MM.1S (cell line): ENCODE data around the gene EBPL.

Experiments
- EZH2phosphoT487 ChIP-seq: fragments of 300-600 bp; sonication (generic); IDR thresholded peaks from 2 replicates; pipeline ENCODE4 v1.6.1; 2018; ENCODE audit warnings: antibody characterized with exemption, low read length
- TF ChIP-seq, protein P1 (sequence below): fragments of 300-600 bp; sonication (generic); IDR thresholded peaks from 2 replicates; pipeline ENCODE4 v1.5.1; 2016; ENCODE audit warnings: antibody characterized with exemption, low read length, mixed read lengths

DNA sequence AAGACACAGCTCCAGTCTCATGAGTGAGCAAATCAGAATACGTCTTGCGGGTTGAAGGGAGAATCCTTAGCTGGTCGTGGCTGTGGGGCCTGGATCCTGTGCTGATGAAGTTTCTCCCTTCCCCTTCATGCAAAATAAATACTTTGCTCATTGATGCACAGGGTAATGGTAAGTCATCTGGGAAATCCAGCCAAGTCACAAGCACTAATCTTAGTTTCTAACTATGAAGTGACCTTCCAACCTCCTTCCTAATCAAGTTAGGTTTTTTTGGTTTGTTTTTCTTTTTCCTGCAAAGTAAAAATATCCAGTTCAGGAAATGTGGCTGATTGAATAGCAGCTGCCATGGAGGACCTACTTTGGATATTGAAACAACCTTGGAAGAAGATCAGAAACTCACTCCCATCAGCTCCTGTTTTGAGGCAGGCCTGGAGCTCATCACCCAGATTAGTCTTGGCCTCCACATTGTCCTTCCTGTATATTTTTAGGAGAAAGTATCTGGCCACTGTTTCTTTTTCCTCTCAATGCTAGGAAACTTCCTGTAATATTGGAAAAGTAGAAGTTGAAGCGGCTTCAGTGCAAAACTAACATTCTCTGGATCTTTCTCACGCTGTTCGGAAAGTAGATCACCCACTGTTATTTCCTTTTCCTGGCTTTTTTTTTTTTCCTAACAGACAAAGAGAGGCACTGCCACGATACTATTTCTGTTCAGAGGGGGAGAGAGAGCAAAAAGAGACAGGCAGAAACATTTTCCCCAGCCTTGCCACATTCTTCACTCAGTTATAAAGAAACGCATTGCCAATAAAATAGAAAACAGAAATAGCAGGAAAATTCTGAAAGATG is 75.2 kb downstream of the EBPL start:
- TF ChIP-seq, protein P1, sequence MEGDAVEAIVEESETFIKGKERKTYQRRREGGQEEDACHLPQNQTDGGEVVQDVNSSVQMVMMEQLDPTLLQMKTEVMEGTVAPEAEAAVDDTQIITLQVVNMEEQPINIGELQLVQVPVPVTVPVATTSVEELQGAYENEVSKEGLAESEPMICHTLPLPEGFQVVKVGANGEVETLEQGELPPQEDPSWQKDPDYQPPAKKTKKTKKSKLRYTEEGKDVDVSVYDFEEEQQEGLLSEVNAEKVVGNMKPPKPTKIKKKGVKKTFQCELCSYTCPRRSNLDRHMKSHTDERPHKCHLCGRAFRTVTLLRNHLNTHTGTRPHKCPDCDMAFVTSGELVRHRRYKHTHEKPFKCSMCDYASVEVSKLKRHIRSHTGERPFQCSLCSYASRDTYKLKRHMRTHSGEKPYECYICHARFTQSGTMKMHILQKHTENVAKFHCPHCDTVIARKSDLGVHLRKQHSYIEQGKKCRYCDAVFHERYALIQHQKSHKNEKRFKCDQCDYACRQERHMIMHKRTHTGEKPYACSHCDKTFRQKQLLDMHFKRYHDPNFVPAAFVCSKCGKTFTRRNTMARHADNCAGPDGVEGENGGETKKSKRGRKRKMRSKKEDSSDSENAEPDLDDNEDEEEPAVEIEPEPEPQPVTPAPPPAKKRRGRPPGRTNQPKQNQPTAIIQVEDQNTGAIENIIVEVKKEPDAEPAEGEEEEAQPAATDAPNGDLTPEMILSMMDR = no peak
- TF ChIP-seq EZH2phosphoT487 = no peak
